ENCODE results near the gene PRKCQ.

PRKCQ gene

GRCh38 chr10:6576326-6576725 is 3.8 kb downstream of the PRKCQ start:
- H3K4me3 ChIP-seq (ENCODE audit: low read length in 2 of 2): no peak overlapping the region
- H3K9me3 ChIP-seq (ENCODE audit: control insufficient read depth in 2 of 2, low read length in 2 of 2): no peaks in the 10 kb centered on the region
- peaks cover 0 to 4% of the 10 kb centered on the region in 2 donors for H3K4me1 ChIP-seq (ENCODE audit: control insufficient read depth in 2 of 2, insufficient read depth in 2 of 2, low read length in 2 of 2)
- no peaks in the 10 kb centered on the region for H3K36me3 ChIP-seq (ENCODE audit: control insufficient read depth in 2 of 2, insufficient read depth in 2 of 2, low read length in 2 of 2)
- H3K9ac ChIP-seq (ENCODE audit: low read depth in 1 of 2, low read length in 2 of 2): no peak overlapping the region
- H3K27me3 ChIP-seq (ENCODE audit: control insufficient read depth in 2 of 2, insufficient read depth in 2 of 2, low read length in 2 of 2): peaks cover 0 to 3% of the 10 kb centered on the region in 2 donors
- H3K27ac ChIP-seq (ENCODE audit: low read depth in 2 of 2, low read length in 2 of 2): no peak overlapping the region

- Histone ChIP-seq H3K9ac (ENCODE audit: low read depth in 1 of 2, low read length in 2 of 2) (no peak overlapping the region), H3K27ac (ENCODE audit: low read depth in 2 of 2, low read length in 2 of 2) (no peak overlapping the region), H3K9me3 (ENCODE audit: control insufficient read depth in 2 of 2, low read length in 2 of 2) (no peaks in the 10 kb centered on the region), H3K27me3 (ENCODE audit: control insufficient read depth in 2 of 2, insufficient read depth in 2 of 2, low read length in 2 of 2) (peaks cover 0 to 3% of the 10 kb centered on the region in 2 donors), H3K36me3 (ENCODE audit: control insufficient read depth in 2 of 2, insufficient read depth in 2 of 2, low read length in 2 of 2) (no peaks in the 10 kb centered on the region), H3K4me3 (ENCODE audit: low read length in 2 of 2) (no peak overlapping the region), H3K4me1 (ENCODE audit: control insufficient read depth in 2 of 2, insufficient read depth in 2 of 2, low read length in 2 of 2) (no peaks in the 10 kb centered on the region)
Measured at GRCh38 chr10:6574664-6575176, 5.4 kb downstream of the PRKCQ start.

GRCh38 chr10:6570893-6571292 is 9.2 kb downstream of the PRKCQ start:
- no peaks in the 10 kb centered on the region for H3K36me3 ChIP-seq (ENCODE audit: control insufficient read depth in 2 of 2, insufficient read depth in 2 of 2, low read length in 2 of 2)
- no peaks in the 10 kb centered on the region for H3K27me3 ChIP-seq (ENCODE audit: control insufficient read depth in 2 of 2, insufficient read depth in 2 of 2, low read length in 2 of 2)
- H3K27ac ChIP-seq (ENCODE audit: low read depth in 2 of 2, low read length in 2 of 2): no peak overlapping the region
- H3K4me1 ChIP-seq (ENCODE audit: control insufficient read depth in 2 of 2, insufficient read depth in 2 of 2, low read length in 2 of 2): no peaks in the 10 kb centered on the region
- no peaks in the 10 kb centered on the region for H3K9me3 ChIP-seq (ENCODE audit: control insufficient read depth in 2 of 2, low read length in 2 of 2)
- H3K4me3 ChIP-seq (ENCODE audit: low read length in 2 of 2): no peak overlapping the region
- no peak overlapping the region for H3K9ac ChIP-seq (ENCODE audit: low read depth in 1 of 2, low read length in 2 of 2)

- Histone ChIP-seq H3K36me3 (ENCODE audit: control insufficient read depth in 2 of 2, insufficient read depth in 2 of 2, low read length in 2 of 2) (no peaks in the 10 kb centered on the region), H3K9me3 (ENCODE audit: control insufficient read depth in 2 of 2, low read length in 2 of 2) (no peaks in the 10 kb centered on the region), H3K4me1 (ENCODE audit: control insufficient read depth in 2 of 2, insufficient read depth in 2 of 2, low read length in 2 of 2) (no peaks in the 10 kb centered on the region), H3K4me3 (ENCODE audit: low read length in 2 of 2) (no peak overlapping the region), H3K27me3 (ENCODE audit: control insufficient read depth in 2 of 2, insufficient read depth in 2 of 2, low read length in 2 of 2) (no peaks in the 10 kb centered on the region), H3K27ac (ENCODE audit: low read depth in 2 of 2, low read length in 2 of 2) (no peak overlapping the region), H3K9ac (ENCODE audit: low read depth in 1 of 2, low read length in 2 of 2) (no peak overlapping the region)
Measured at GRCh38 chr10:6569259-6569658, 10.8 kb downstream of the PRKCQ start.

GRCh38 chr10:6567884-6568283 is 12.2 kb downstream of the PRKCQ start:
- H3K4me1 ChIP-seq (ENCODE audit: control insufficient read depth in 2 of 2, insufficient read depth in 2 of 2, low read length in 2 of 2): no peaks in the 10 kb centered on the region
- no peaks in the 10 kb centered on the region for H3K27me3 ChIP-seq (ENCODE audit: control insufficient read depth in 2 of 2, insufficient read depth in 2 of 2, low read length in 2 of 2)
- no peaks in the 10 kb centered on the region for H3K9me3 ChIP-seq (ENCODE audit: control insufficient read depth in 2 of 2, low read length in 2 of 2)
- H3K4me3 ChIP-seq (ENCODE audit: low read length in 2 of 2): no peak overlapping the region
- H3K27ac ChIP-seq (ENCODE audit: low read depth in 2 of 2, low read length in 2 of 2): no peak overlapping the region
- no peaks in the 10 kb centered on the region for H3K36me3 ChIP-seq (ENCODE audit: control insufficient read depth in 2 of 2, insufficient read depth in 2 of 2, low read length in 2 of 2)
- no peak overlapping the region for H3K9ac ChIP-seq (ENCODE audit: low read depth in 1 of 2, low read length in 2 of 2)

GRCh38 chr10:6567203-6567703 is 12.8 kb downstream of the PRKCQ start:
- no peaks in the 10 kb centered on the region for H3K36me3 ChIP-seq (ENCODE audit: control insufficient read depth in 2 of 2, insufficient read depth in 2 of 2, low read length in 2 of 2)
- no peak overlapping the region for H3K27ac ChIP-seq (ENCODE audit: low read depth in 2 of 2, low read length in 2 of 2)
- H3K9ac ChIP-seq (ENCODE audit: low read depth in 1 of 2, low read length in 2 of 2): no peak overlapping the region
- H3K9me3 ChIP-seq (ENCODE audit: control insufficient read depth in 2 of 2, low read length in 2 of 2): no peaks in the 10 kb centered on the region
- H3K27me3 ChIP-seq (ENCODE audit: control insufficient read depth in 2 of 2, insufficient read depth in 2 of 2, low read length in 2 of 2): no peaks in the 10 kb centered on the region
- no peak overlapping the region for H3K4me3 ChIP-seq (ENCODE audit: low read length in 2 of 2)
- no peaks in the 10 kb centered on the region for H3K4me1 ChIP-seq (ENCODE audit: control insufficient read depth in 2 of 2, insufficient read depth in 2 of 2, low read length in 2 of 2)

GRCh38 chr10:6565588-6565987 is 14.5 kb downstream of the PRKCQ start:
- Histone ChIP-seq H3K9ac (ENCODE audit: low read depth in 1 of 2, low read length in 2 of 2) (no peak overlapping the region), H3K27me3 (ENCODE audit: control insufficient read depth in 2 of 2, insufficient read depth in 2 of 2, low read length in 2 of 2) (no peaks in the 10 kb centered on the region), H3K27ac (ENCODE audit: low read depth in 2 of 2, low read length in 2 of 2) (no peak overlapping the region), H3K36me3 (ENCODE audit: control insufficient read depth in 2 of 2, insufficient read depth in 2 of 2, low read length in 2 of 2) (no peaks in the 10 kb centered on the region), H3K4me1 (ENCODE audit: control insufficient read depth in 2 of 2, insufficient read depth in 2 of 2, low read length in 2 of 2) (no peaks in the 10 kb centered on the region), H3K9me3 (ENCODE audit: control insufficient read depth in 2 of 2, low read length in 2 of 2) (no peaks in the 10 kb centered on the region), H3K4me3 (ENCODE audit: low read length in 2 of 2) (no peak overlapping the region)

- H3K9me3 ChIP-seq (ENCODE audit: control insufficient read depth in 2 of 2, low read length in 2 of 2): no peaks in the 10 kb centered on the region
- no peak overlapping the region for H3K9ac ChIP-seq (ENCODE audit: low read depth in 1 of 2, low read length in 2 of 2)
- no peaks in the 10 kb centered on the region for H3K27me3 ChIP-seq (ENCODE audit: control insufficient read depth in 2 of 2, insufficient read depth in 2 of 2, low read length in 2 of 2)
- H3K4me3 ChIP-seq (ENCODE audit: low read length in 2 of 2): no peak overlapping the region
- H3K36me3 ChIP-seq (ENCODE audit: control insufficient read depth in 2 of 2, insufficient read depth in 2 of 2, low read length in 2 of 2): no peaks in the 10 kb centered on the region
- no peaks in the 10 kb centered on the region for H3K4me1 ChIP-seq (ENCODE audit: control insufficient read depth in 2 of 2, insufficient read depth in 2 of 2, low read length in 2 of 2)
- no peak overlapping the region for H3K27ac ChIP-seq (ENCODE audit: low read depth in 2 of 2, low read length in 2 of 2)
Measured at GRCh38 chr10:6564367-6564766, 15.7 kb downstream of the PRKCQ start.

- H3K27ac ChIP-seq (ENCODE audit: low read depth in 2 of 2, low read length in 2 of 2): no peak overlapping the region
- H3K4me1 ChIP-seq (ENCODE audit: control insufficient read depth in 2 of 2, insufficient read depth in 2 of 2, low read length in 2 of 2): no peaks in the 10 kb centered on the region
- H3K4me3 ChIP-seq (ENCODE audit: low read length in 2 of 2): no peak overlapping the region
- no peaks in the 10 kb centered on the region for H3K36me3 ChIP-seq (ENCODE audit: control insufficient read depth in 2 of 2, insufficient read depth in 2 of 2, low read length in 2 of 2)
- no peak overlapping the region for H3K9ac ChIP-seq (ENCODE audit: low read depth in 1 of 2, low read length in 2 of 2)
- no peaks in the 10 kb centered on the region for H3K9me3 ChIP-seq (ENCODE audit: control insufficient read depth in 2 of 2, low read length in 2 of 2)
- H3K27me3 ChIP-seq (ENCODE audit: control insufficient read depth in 2 of 2, insufficient read depth in 2 of 2, low read length in 2 of 2): no peaks in the 10 kb centered on the region
Measured at GRCh38 chr10:6563731-6564130, 16.3 kb downstream of the PRKCQ start.

GRCh38 chr10:6563075-6563474 is 17.0 kb downstream of the PRKCQ start:
- no peaks in the 10 kb centered on the region for H3K4me1 ChIP-seq (ENCODE audit: control insufficient read depth in 2 of 2, insufficient read depth in 2 of 2, low read length in 2 of 2)
- H3K36me3 ChIP-seq (ENCODE audit: control insufficient read depth in 2 of 2, insufficient read depth in 2 of 2, low read length in 2 of 2): no peaks in the 10 kb centered on the region
- no peaks in the 10 kb centered on the region for H3K27me3 ChIP-seq (ENCODE audit: control insufficient read depth in 2 of 2, insufficient read depth in 2 of 2, low read length in 2 of 2)
- no peaks in the 10 kb centered on the region for H3K9me3 ChIP-seq (ENCODE audit: control insufficient read depth in 2 of 2, low read length in 2 of 2)
- H3K4me3 ChIP-seq (ENCODE audit: low read length in 2 of 2): peak overlapping the region in 1 of 2 donors; percentile 8
- H3K9ac ChIP-seq (ENCODE audit: low read depth in 1 of 2, low read length in 2 of 2): no peak overlapping the region
- H3K27ac ChIP-seq (ENCODE audit: low read depth in 2 of 2, low read length in 2 of 2): no peak overlapping the region

- Histone ChIP-seq H3K36me3 (ENCODE audit: control insufficient read depth in 2 of 2, insufficient read depth in 2 of 2, low read length in 2 of 2) (no peaks in the 10 kb centered on the region), H3K27me3 (ENCODE audit: control insufficient read depth in 2 of 2, insufficient read depth in 2 of 2, low read length in 2 of 2) (no peaks in the 10 kb centered on the region), H3K4me3 (ENCODE audit: low read length in 2 of 2) (no peak overlapping the region), H3K9ac (ENCODE audit: low read depth in 1 of 2, low read length in 2 of 2) (no peak overlapping the region), H3K9me3 (ENCODE audit: control insufficient read depth in 2 of 2, low read length in 2 of 2) (no peaks in the 10 kb centered on the region), H3K27ac (ENCODE audit: low read depth in 2 of 2, low read length in 2 of 2) (peak overlapping the region in 1 of 2 donors; percentile 7), H3K4me1 (ENCODE audit: control insufficient read depth in 2 of 2, insufficient read depth in 2 of 2, low read length in 2 of 2) (no peaks in the 10 kb centered on the region)
Measured at GRCh38 chr10:6562221-6562620, 17.9 kb downstream of the PRKCQ start.

All from mucosa of rectum (tissue), 2 donors.